Panc1 (cell line): ENCODE data around the gene NSDHL. TPM values are rescaled to one million over a fixed set of nuclear protein-coding genes. Genes with fewer than 3 reads are reported as not detected.
A peak's percentile ranks its signal among the peaks of the same experiment; 100 is the strongest.

Source experiments
- ATAC-seq: fragments of 200-7000 bp; cut with Tn5 transposase; 2 replicates; pipeline ENCODE4 v1.9.1; 2020; ENCODE audit warnings: mild to moderate bottlenecking, moderate library complexity
- BruUV-seq: library from RNA; stranded (reverse); fragments of 400-500 nt; replicated peaks from 2 replicates; lab custom pipeline; 2021; lab: Mats Ljungman, UMichigan
- CTCF ChIA-PET: fragments of 300-600 bp; sonication (Branson Sonifier 250); formaldehyde crosslinking; loops from one replicate; lab custom pipeline; 2022; ENCODE audit warnings: antibody characterized with exemption; lab: Charles Lee
- POLR2A ChIA-PET: fragments of 300-600 bp; sonication (Branson Sonifier 250); formaldehyde crosslinking; loops from one replicate; lab custom pipeline; 2022; ENCODE audit warnings: antibody characterized with exemption; lab: Charles Lee
- DNase-seq: peaks from one replicate; pipeline ENCODE4 v3.0.0-alpha.2; 2010; ENCODE audit warnings: low read depth, low spot score
- H3K27ac ChIP-seq: 2 replicates; pipeline ENCODE4 v1.5.1; 2011; ENCODE audit warnings: mild to moderate bottlenecking, low read length, inconsistent platforms
- H3K27me3 ChIP-seq: fragments of 200-500 bp; sonication (Bioruptor generic); 2 replicates; pipeline ENCODE4 v1.6.0; 2014; ENCODE audit warnings: low read length, inconsistent platforms; ENCODE audit not compliant: control insufficient read depth, insufficient read depth
- H3K36me3 ChIP-seq: fragments of 200-500 bp; sonication (Bioruptor generic); 2 replicates; pipeline ENCODE4 v1.5.1; 2014; ENCODE audit warnings: inconsistent platforms, mild to moderate bottlenecking, low read length, moderate library complexity; ENCODE audit not compliant: control insufficient read depth, insufficient read depth
- H3K4me1 ChIP-seq: 2 replicates; pipeline ENCODE4 v1.5.1; 2011; ENCODE audit warnings: inconsistent platforms, mild to moderate bottlenecking, low read length, moderate library complexity; ENCODE audit not compliant: control insufficient read depth, insufficient read depth
- H3K4me3 ChIP-seq, 2 experiments: 2 replicates each; pipeline ENCODE4 v1.5.1; 2011 to 2012; ENCODE audit warnings: low read depth in 2 of 2, low read length in 2 of 2, mild to moderate bottlenecking in 2 of 2, inconsistent platforms in 1 of 2, moderate library complexity in 1 of 2
- H3K9me3 ChIP-seq: fragments of 200-500 bp; sonication (Bioruptor generic); 2 replicates; pipeline ENCODE4 v1.5.1; 2014; ENCODE audit warnings: low read depth, mild to moderate bottlenecking, inconsistent platforms, low read length, moderate library complexity; ENCODE audit not compliant: control insufficient read depth, insufficient read depth
- POLR2AphosphoS5 ChIP-seq: IDR thresholded peaks from 2 replicates; pipeline ENCODE4 v1.6.1; 2012; ENCODE audit warnings: mild to moderate bottlenecking, low read depth, low read length, moderate library complexity
- SIN3A ChIP-seq: IDR thresholded peaks from 2 replicates; pipeline ENCODE4 v1.6.1; 2012; ENCODE audit warnings: low read depth, mild to moderate bottlenecking, low read length, moderate library complexity, borderline replicate concordance; ENCODE audit not compliant: insufficient read depth
- TCF7L2 ChIP-seq: IDR thresholded peaks from 2 replicates; pipeline ENCODE4 v1.6.1; 2011; ENCODE audit warnings: mild to moderate bottlenecking, low read depth, low read length, inconsistent platforms
- in situ Hi-C: cut with HindIII; loops from 2 replicates; pipeline ENCODE4 v1.10.0; 2016; ENCODE audit warnings: low sequenced_read_pairs, low pct_unique_long_range_greater_than_20kb
- intact Hi-C: fragments of 100-400 bp; cut with micrococcal nuclease; formaldehyde crosslinking; loops from one replicate; pipeline ENCODE4 v1.10.0; 2022; ENCODE audit not compliant: unreplicated experiment
- total RNA-seq: library from RNA; stranded (reverse); gene quantifications from one replicate; pipeline ENCODE4 v1.2.1, GENCODE V29; 2021; ENCODE audit not compliant: unreplicated experiment
- TF ChIP-seq, protein P1 (sequence below): fragments of 450-650 bp; IDR thresholded peaks from 2 replicates; pipeline ENCODE4 v1.5.1; 2017; ENCODE audit warnings: mild to moderate bottlenecking
- TF ChIP-seq, protein P2 (sequence below), 2 experiments: IDR thresholded peaks; 2 replicates each; pipeline ENCODE4 v1.6.1; 2011 to 2012; ENCODE audit warnings: low read depth in 2 of 2, control low read depth in 1 of 2, low read length in 1 of 2, mild to moderate bottlenecking in 1 of 2, moderate library complexity in 1 of 2; ENCODE audit not compliant: insufficient read depth in 1 of 2

NSDHL gene
- total RNA-seq, 1 experiment from 2014 or later: 75.0 TPM

DNA sequence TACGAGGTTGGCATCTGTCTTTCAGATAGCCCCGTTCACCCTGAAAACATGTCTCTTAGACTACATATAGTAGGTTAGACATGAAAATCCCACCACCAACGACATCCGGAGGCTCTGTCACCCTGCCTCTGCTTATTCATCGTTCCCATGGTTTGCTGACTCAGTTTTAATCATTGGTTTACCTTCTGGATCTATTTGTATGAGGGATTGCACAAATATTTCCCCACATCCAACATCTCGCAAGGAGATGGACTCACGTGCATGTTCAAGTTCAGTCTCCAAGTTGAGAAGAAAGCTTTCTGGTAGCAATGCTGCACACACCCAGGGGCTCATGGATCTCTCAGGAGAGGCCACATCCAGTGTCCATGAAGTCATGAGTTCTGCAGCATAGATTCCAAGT, 11.1 kb upstream of the NSDHL start:
- ChIA-PET CTCF (no interaction called here), POLR2A (no interaction called here)

DNA sequence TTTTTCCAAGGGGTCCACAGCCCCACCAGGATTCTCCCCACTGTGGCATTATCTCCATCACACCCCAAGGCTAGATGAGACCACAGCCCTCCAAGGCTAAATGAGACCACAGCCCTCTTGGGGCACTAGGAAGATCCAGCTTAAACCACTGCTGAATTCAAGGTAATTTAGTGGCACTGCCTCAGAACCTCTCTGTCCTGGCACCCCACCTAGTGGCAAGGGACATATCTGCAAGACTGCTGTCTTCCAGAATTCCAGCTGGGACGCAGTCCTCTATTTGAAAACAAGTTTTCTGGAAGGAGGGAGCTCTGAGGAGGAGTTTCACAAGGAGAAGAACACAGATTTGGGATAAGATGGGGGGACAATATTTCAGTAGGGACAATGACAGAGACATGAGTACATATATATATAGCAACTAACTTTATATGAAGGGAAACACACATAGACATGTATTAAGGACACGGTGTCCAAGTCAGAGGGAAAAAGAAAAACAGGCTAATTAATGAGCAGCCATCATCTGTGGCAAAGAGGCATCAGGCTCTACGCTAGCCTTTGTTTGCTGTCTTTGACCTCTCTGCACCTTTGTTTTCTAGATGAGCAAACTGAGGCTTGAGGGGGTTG, 9.6 kb upstream of the NSDHL start:
- POLR2A ChIA-PET: no interaction called here

More for the DNA sequence above, 11.1 kb upstream of the NSDHL start:
- DNase-seq (no peak), ATAC-seq (no peak)
- Histone ChIP-seq H3K4me1 (no peaks in the 10 kb centered on the region), H3K36me3 (no peaks in the 10 kb centered on the region), H3K27ac (no peak overlapping the region), H3K4me3 (no peak overlapping the region), H3K9me3 (no peaks in the 10 kb centered on the region), H3K27me3 (peaks cover 3% of the 10 kb centered on the region; the same call in 1 of the 2 replicates)
- in situ Hi-C loops (loop anchor here (25.0 kb wide), 1 partner anchor 182 kb away; the partner anchor contains the start of gene GABRQ), intact Hi-C loops (loop anchor here (10.0 kb wide), 1 partner anchor 1105 kb away; the partner anchor contains the start of gene FATE1)
- TF ChIP-seq, protein P1, sequence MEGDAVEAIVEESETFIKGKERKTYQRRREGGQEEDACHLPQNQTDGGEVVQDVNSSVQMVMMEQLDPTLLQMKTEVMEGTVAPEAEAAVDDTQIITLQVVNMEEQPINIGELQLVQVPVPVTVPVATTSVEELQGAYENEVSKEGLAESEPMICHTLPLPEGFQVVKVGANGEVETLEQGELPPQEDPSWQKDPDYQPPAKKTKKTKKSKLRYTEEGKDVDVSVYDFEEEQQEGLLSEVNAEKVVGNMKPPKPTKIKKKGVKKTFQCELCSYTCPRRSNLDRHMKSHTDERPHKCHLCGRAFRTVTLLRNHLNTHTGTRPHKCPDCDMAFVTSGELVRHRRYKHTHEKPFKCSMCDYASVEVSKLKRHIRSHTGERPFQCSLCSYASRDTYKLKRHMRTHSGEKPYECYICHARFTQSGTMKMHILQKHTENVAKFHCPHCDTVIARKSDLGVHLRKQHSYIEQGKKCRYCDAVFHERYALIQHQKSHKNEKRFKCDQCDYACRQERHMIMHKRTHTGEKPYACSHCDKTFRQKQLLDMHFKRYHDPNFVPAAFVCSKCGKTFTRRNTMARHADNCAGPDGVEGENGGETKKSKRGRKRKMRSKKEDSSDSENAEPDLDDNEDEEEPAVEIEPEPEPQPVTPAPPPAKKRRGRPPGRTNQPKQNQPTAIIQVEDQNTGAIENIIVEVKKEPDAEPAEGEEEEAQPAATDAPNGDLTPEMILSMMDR: no peak
- TF ChIP-seq TCF7L2 (no peak), SIN3A (no peak), POLR2AphosphoS5 (no peak)
- TF ChIP-seq, protein P2, sequence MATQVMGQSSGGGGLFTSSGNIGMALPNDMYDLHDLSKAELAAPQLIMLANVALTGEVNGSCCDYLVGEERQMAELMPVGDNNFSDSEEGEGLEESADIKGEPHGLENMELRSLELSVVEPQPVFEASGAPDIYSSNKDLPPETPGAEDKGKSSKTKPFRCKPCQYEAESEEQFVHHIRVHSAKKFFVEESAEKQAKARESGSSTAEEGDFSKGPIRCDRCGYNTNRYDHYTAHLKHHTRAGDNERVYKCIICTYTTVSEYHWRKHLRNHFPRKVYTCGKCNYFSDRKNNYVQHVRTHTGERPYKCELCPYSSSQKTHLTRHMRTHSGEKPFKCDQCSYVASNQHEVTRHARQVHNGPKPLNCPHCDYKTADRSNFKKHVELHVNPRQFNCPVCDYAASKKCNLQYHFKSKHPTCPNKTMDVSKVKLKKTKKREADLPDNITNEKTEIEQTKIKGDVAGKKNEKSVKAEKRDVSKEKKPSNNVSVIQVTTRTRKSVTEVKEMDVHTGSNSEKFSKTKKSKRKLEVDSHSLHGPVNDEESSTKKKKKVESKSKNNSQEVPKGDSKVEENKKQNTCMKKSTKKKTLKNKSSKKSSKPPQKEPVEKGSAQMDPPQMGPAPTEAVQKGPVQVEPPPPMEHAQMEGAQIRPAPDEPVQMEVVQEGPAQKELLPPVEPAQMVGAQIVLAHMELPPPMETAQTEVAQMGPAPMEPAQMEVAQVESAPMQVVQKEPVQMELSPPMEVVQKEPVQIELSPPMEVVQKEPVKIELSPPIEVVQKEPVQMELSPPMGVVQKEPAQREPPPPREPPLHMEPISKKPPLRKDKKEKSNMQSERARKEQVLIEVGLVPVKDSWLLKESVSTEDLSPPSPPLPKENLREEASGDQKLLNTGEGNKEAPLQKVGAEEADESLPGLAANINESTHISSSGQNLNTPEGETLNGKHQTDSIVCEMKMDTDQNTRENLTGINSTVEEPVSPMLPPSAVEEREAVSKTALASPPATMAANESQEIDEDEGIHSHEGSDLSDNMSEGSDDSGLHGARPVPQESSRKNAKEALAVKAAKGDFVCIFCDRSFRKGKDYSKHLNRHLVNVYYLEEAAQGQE (IDR thresholded peaks at IDR 0.05; ENCODE audit: insufficient read depth in 1 of 2, low read depth in 2 of 2, low read length in 1 of 2): no peak
- no TSS peak for BruUV-seq

More for the DNA sequence above, 9.6 kb upstream of the NSDHL start:
- ATAC-seq (peak; percentile 64; the same call in 1 of the 2 replicates), DNase-seq (no peak)
- Histone ChIP-seq H3K27ac (no peak overlapping the region), H3K27me3 (peaks cover 4% of the 10 kb centered on the region; the same call in 1 of the 2 replicates), H3K4me1 (no peaks in the 10 kb centered on the region), H3K4me3 (no peak overlapping the region), H3K9me3 (no peaks in the 10 kb centered on the region), H3K36me3 (no peaks in the 10 kb centered on the region)
- in situ Hi-C loops: loop anchor here (25.0 kb wide), 1 partner anchor 184 kb away; the partner anchor contains the start of gene GABRQ
- TF ChIP-seq, protein P2 (IDR thresholded peaks at IDR 0.05; ENCODE audit: insufficient read depth in 1 of 2, low read depth in 2 of 2, low read length in 1 of 2): no peak
- TF ChIP-seq POLR2AphosphoS5: no peak
- no peak for TF ChIP-seq TCF7L2
- TF ChIP-seq, protein P1: peak; percentile 85
- TF ChIP-seq SIN3A: no peak
- CTCF ChIA-PET: interaction anchor here (0.5 to 1.1 kb wide), 4 partner anchors 107 to 1397 kb away, joined by 3 to 5 read pairs (median 4); no protein-coding TSS in a partner anchor
- intact Hi-C loops: no loop called here
- no TSS peak for BruUV-seq
